GM12865 (cell line): ENCODE measurements around the gene MLANA.

ENCODE experiments used
- DNase-seq: peaks from one replicate; pipeline ENCODE4 v3.0.0; 2010; ENCODE audit warnings: low read depth
- H3K4me3 ChIP-seq: 2 replicates; pipeline ENCODE4 v1.5.1; 2011; ENCODE audit warnings: mild to moderate bottlenecking, low read depth, low read length, control low read depth
- CTCF ChIP-seq: IDR thresholded peaks from 2 replicates; pipeline ENCODE4 v1.5.1; 2011; ENCODE audit warnings: low read length, control low read depth, low read depth, inconsistent platforms; ENCODE audit not compliant: insufficient read depth; ENCODE audit errors: missing control alignments

Gene MLANA

GRCh38 chr9:5846501-5846921 is 44.2 kb upstream of the MLANA start:
- TF ChIP-seq CTCF, result no peak
- DNase-seq, result no peak
- H3K4me3 ChIP-seq, result no peak overlapping the region

GRCh38 chr9:5848372-5848882 is 42.3 kb upstream of the MLANA start:
- TF ChIP-seq CTCF, result no peak
- DNase-seq, result no peak
- no peak overlapping the region for H3K4me3 ChIP-seq

GRCh38 chr9:5850724-5851122 is 40.0 kb upstream of the MLANA start:
- TF ChIP-seq CTCF, result no peak
- DNase-seq, result no peak
- H3K4me3 ChIP-seq, result no peak overlapping the region

GRCh38 chr9:5851445-5851844 is 39.2 kb upstream of the MLANA start:
- TF ChIP-seq CTCF, result no peak
- H3K4me3 ChIP-seq, result no peak overlapping the region
- DNase-seq, result peak; percentile 90

GRCh38 chr9:5852987-5853386 is 37.7 kb upstream of the MLANA start:
- H3K4me3 ChIP-seq, result no peak overlapping the region
- no peak for TF ChIP-seq CTCF
- no peak for DNase-seq

GRCh38 chr9:5853617-5854016 is 37.1 kb upstream of the MLANA start:
- no peak for TF ChIP-seq CTCF
- DNase-seq, result no peak
- H3K4me3 ChIP-seq, result no peak overlapping the region

GRCh38 chr9:5854063-5854790 is 36.5 kb upstream of the MLANA start:
- no peak for DNase-seq
- no peak for TF ChIP-seq CTCF
- no peak overlapping the region for H3K4me3 ChIP-seq
